Measurements from ENCODE around the gene SPATA24. TPM values are rescaled to one million over a fixed set of nuclear protein-coding genes. Genes with fewer than 3 reads are reported as not detected.

Gene SPATA24
- total and polyA plus RNA-seq, 2 of the 13 experiments (the other 11 are each of a cell fraction or from before 2014, with no cell fraction given): 6.0 to 11.1 TPM

GRCh38 chr5:139377226-139377625, 26.7 kb downstream of the SPATA24 start:
- no peaks in the 10 kb centered on the region for H3K27me3 ChIP-seq (ENCODE audit: control insufficient read depth in 1 of 2, insufficient read depth in 2 of 2, low read length in 2 of 2)
- in situ Hi-C loops (cut with HindIII; ENCODE audit: extremely low pct_ligation_motif_present, low pct_unique_long_range_greater_than_20kb) (no loop called here), intact Hi-C loops (cut with micrococcal nuclease; ENCODE audit: unreplicated experiment) (no loop called here)
- no peak overlapping the region for H3K27ac ChIP-seq (ENCODE audit: extremely low read length, insufficient read depth, low read length)
- H2AFZ ChIP-seq (ENCODE audit: low read length): no peak overlapping the region
- BruUV-seq (replicated peaks): no TSS peak
- peaks cover 2% of the 10 kb centered on the region for H3K79me2 ChIP-seq (ENCODE audit: insufficient read depth, low read length)
- no peak overlapping the region for H3K9ac ChIP-seq (ENCODE audit: insufficient read depth, low read depth, low read length)
- WGBS (ENCODE audit: low lambda C conversion rate): 100% methylated on average over 1 of the region's 3 CpGs
- FAIRE-seq (no peak), DNase-seq (ENCODE audit: low spot score) (no peak), ATAC-seq (no peak)
- CTCF ChIA-PET (ENCODE audit: low intra/inter-chr PET ratio, low total read pairs): no interaction called here
- H3K4me2 ChIP-seq (ENCODE audit: low read depth, low read length): no peak overlapping the region
- no peak overlapping the region for H3K4me3 ChIP-seq (replicated peaks in 1 of 3; ENCODE audit: insufficient read depth in 1 of 3, low read depth in 2 of 3, low read length in 3 of 3)
- peaks cover 21% of the 10 kb centered on the region for H3K4me1 ChIP-seq (ENCODE audit: insufficient read depth, low read length)
- peaks cover 0 to 5% of the 10 kb centered on the region in 2 experiments; a peak in 2 of 5 replicates for H3K36me3 ChIP-seq (replicated peaks in 1 of 2; ENCODE audit: control insufficient read depth in 1 of 2, insufficient read depth in 2 of 2, low read length in 2 of 2)
- POLR2A ChIA-PET: no interaction called here
- no peak for TF ChIP-seq ZNF142 (CRISPR knock-in tag; IDR thresholded peaks at IDR 0.05)
- no peak for TF ChIP-seq IKZF4 (CRISPR knock-in tag; IDR thresholded peaks at IDR 0.05; ENCODE audit: borderline replicate concordance, low read depth, not compliant biosample characterization)
- TF ChIP-seq LCORL (IDR thresholded peaks at IDR 0.05): no peak
- TF ChIP-seq LCORL (CRISPR knock-in tag; IDR thresholded peaks at IDR 0.05): no peak
- no peak for TF ChIP-seq ZNF205 (CRISPR knock-in tag; IDR thresholded peaks at IDR 0.05)
- TF ChIP-seq ZNF644 (CRISPR knock-in tag; IDR thresholded peaks at IDR 0.05; ENCODE audit: low read depth): no peak
- TF ChIP-seq PAX8 (CRISPR knock-in tag; IDR thresholded peaks at IDR 0.05; ENCODE audit: borderline replicate concordance): no peak
- no peak for TF ChIP-seq SRY (CRISPR knock-in tag; IDR thresholded peaks at IDR 0.05)
- TF ChIP-seq ZNF34 (CRISPR knock-in tag; IDR thresholded peaks at IDR 0.05; ENCODE audit: borderline replicate concordance): no peak
- no peaks in the 10 kb centered on the region for H4K20me1 ChIP-seq (ENCODE audit: insufficient read depth, low read length)
- H3K9me3 ChIP-seq (ENCODE audit: low read length): no peaks in the 10 kb centered on the region

Data from HepG2 (cell line).